NCI-H510A (cell line): ENCODE results near the gene CPA5.
"Not testable (repeated sequence)": the region's sequence is repeated elsewhere in the genome, so short reads cannot be mapped to it uniquely, and the experiment has no call there.

Source experiments
- DNase-seq: peaks from one replicate; lab custom pipeline; 2025; lab: John Stamatoyannopoulos, UW

Gene CPA5

DNA sequence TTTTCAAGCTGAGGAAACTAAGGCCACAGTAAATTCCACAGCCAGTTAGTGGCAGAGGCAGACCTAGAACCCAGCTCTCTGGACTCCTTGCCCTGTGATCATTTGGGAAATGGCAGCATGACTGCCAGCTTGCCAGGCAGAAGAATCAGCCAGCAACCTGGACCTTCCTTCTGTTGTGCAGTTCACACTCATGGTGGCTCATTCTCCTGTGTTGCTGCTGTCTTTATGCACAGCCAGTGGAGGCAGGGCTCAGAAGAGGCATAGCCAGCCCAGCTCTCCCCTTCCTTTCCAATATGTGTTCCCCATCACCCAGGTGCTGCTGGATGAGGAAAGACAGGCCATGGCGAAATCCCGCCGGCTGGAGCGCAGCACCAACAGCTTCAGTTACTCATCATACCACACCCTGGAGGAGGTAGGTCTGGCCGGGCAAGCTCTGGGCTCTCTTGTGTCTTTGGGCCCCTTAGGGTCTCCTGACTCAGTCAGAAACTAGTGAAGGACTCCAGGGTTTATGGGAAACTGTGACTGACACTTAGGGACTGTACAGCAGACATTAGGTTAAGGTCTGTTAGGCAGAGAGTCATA lies 14.8 kb downstream of the CPA5 start:
- no peak for DNase-seq

DNA sequence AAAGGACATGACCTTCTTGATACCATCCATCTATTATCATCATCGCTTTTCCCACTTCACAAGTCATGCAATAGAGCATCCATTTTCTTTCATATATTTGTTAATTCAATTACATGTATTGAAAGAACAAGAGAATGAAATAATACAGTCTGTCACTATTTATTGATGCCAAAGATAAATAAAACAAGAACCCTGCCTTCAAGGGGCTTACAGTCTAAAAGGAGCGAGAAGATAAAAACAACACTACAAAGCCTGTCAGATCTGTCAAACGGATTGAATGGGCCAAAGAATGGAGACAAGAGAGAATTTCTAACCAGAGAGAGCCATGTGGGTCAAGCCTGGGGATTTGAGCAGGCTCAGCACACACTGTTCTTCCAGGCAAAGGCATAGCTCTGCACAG lies 15.9 kb downstream of the CPA5 start:
- no peak for DNase-seq

DNA sequence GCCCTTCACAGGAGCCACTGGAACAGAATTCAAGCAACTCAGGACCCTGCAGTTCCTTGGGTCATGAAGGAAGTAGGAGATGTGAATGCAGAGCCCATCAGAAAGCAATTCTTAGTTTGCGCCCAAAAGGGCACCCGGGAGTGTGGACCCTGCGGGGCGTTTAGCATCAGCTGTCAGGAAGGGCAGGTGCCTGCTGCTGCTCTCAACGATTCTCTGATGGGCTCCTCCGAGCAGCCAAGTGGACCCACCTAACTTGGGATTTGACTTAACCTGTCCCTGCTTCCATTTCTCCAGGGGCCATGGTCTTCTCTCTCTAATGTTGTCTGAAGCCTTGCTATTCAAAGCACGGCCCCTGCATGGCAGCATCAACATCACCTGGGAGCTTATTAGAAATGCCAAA lies 17.1 kb downstream of the CPA5 start:
- DNase-seq: no peak

DNA sequence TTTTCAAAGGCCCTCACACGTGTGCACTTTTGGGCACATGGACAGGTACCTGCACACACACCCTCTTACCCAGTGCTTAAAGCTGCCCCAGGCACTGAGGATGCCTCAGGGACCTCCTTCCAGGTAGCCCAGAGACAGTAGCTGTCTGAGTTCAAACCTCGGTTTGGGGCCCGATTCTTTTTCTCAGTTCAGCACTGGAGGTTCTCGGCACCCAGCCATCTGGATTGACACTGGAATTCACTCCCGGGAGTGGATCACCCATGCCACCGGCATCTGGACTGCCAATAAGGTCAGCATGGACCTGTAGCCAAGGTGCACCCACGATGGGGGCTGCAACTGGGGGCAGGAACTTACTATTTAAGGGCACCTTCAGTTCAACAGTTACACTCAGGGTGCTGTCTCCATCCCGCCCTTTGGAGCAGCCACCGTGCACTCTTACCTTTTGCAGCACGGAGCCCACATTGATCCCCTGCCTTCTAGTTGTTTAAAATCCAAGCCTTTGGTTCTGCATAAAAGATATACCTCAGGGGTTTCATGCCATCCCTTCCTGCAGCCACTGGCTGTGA lies 17.7 kb downstream of the CPA5 start:
- no peak for DNase-seq

DNA sequence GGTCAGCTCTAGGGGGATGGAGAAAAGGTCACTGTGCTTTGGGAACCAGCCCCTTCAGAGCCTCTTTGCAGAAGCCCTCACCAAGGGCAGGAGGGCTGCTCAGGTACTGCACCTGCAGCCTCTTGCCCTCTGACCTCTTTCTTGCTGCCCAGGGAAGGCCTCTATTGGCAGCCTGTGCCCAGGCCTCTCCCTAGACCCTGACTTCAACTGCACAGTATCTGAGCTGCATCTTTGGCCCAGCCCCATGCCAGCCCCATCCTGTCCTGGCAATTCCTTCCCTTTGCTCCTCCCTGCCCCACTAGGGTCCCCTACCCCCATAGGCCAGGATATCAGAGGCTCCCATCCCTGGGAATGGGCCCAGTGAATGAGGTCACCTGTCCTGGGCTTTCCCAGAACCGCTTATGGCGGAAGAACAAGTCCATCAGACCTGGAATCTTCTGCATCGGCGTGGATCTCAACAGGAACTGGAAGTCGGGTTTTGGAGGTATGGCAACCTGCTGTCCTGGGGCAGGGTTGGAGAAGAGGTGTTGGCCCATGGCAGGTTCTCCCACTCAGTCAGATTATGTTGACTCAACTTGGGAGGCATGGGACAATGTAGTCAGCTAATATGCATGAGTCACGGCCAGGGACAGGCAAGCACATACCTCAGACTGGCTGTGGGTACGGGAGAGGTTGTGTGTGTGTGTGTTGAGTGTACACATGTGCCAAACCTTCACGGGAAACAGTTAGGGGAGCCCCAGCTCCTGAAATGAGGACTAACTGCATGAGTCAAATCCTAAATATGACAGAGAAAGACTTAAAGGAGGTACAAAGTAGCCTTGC lies 18.6 kb downstream of the CPA5 start:
- DNase-seq: no peak

DNA sequence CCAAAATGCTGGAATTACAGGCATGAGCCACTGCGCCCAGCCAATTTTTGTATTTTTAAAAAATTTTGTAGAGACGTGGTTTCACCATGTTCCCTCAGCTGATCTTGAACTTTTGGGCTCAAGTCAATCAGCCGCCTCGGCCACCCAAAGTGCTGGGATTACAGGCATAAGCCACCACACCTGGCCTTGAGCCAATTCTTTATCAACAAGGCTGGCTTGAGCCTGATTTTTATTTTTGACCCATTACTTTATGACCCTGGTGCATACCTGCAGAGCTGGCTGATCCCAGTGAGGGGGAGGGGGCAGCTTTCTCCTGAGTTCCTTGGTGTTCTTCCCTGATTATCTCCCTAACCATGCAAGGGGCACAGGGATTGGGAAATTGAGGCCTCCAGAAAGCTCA lies 19.8 kb downstream of the CPA5 start:
- DNase-seq: no peak

DNA sequence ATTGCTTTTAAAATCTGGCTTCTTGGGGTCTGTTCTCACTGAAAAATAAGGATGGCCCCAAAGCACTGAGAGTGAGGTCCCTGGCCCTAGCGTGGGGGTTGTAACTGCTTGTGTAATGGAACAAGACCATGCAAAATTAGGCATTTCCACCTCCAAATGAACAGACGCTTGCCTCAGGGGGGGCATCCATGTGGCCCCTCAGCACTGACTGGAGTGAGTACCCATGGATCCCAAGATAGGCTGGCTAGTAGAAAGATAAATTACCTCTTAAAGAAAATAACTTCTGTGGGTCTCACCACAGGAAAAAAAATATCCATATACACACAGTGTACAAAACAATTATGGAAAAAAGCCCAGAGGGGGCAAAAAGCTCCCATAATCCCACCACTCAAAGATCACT lies 20.5 kb downstream of the CPA5 start:
- no peak for DNase-seq

DNA sequence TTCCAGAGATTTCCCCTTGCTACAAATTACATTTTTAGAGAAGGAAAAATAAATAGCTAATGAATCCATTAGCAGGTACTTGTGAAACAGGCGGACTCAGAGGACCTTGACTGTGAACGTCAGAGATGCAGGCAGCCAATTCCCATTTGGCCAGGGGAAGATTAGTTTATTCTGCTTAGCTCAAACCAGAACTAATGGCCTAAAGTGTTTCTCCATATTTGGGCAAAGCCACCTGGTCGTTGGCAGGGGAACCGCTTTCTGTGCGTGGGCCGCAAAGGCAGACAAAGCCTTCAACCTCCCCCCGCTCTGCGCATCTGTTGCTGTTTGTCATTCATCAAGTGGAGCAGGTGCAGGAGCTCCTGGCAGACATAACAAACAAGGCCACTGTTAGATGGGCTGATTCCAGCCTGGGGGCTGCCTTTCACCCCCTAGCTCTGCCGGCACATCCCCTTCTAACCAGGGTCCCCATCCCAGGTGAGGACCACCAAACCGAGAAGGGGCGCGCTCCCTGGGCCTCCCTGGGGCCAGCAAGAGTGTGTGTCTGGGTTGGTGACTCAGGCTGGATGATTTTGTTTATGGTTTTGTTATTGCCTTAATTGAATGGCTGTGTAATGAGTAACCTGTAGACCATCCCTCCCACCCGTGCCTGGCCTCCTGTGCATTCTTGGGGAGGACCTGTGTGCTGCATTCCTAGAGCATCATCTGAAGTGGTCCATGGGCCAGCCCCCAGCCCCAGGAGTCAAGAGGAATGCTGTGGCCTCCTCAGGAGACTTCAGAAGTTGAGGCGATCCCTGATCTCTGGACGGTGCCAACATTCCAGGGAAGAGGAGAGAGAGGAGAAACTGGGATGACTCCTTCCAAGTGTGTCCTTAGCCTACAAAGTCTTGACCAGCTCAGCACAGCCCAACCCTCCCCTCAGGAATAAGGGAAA lies 21.2 kb downstream of the CPA5 start:
- DNase-seq: peak; percentile 86

DNA sequence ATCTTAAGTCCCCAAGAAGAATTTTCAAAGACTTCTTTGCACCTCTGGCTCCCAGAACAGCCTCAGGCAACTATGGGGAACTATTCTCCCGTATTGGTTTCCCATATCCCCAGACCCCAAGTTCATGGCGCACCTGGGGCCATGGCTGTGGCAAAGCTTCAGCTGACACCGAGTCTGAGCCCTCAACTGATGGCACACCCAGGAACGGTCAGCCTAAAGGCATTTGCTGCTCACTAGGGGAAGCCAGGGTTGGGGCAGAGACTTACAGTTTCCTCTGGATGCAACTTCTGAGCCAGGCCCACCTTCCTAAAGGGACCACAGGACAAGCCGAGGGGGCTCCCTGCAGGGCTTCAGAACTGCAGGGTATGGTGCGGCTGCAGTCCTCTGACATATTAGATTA lies 21.9 kb downstream of the CPA5 start:
- DNase-seq: no peak

DNA sequence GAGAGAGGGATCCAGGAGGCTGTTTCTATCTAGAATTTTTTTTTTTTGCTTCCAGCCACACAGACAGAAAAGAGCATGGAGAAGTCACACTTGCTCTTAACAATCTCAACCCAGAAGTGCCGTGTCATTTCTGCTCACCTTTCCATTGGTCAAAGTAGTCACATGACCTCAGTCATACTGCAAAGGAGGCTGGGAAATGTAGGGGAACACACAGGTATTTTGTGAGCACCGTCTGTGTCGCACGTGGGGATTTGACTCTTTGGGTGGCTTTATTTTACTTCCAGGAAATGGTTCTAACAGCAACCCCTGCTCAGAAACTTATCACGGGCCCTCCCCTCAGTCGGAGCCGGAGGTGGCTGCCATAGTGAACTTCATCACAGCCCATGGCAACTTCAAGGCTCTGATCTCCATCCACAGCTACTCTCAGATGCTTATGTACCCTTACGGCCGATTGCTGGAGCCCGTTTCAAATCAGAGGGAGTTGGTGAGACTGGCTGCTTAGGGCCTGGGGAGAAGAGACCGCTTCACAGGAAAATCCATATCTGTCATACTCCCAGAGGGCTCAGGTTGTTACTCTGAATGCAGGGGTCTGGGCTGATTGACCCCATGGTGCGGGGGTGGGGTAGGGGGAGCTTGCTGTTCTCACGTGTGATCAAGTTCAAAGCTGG lies 22.6 kb downstream of the CPA5 start:
- DNase-seq: no peak

DNA sequence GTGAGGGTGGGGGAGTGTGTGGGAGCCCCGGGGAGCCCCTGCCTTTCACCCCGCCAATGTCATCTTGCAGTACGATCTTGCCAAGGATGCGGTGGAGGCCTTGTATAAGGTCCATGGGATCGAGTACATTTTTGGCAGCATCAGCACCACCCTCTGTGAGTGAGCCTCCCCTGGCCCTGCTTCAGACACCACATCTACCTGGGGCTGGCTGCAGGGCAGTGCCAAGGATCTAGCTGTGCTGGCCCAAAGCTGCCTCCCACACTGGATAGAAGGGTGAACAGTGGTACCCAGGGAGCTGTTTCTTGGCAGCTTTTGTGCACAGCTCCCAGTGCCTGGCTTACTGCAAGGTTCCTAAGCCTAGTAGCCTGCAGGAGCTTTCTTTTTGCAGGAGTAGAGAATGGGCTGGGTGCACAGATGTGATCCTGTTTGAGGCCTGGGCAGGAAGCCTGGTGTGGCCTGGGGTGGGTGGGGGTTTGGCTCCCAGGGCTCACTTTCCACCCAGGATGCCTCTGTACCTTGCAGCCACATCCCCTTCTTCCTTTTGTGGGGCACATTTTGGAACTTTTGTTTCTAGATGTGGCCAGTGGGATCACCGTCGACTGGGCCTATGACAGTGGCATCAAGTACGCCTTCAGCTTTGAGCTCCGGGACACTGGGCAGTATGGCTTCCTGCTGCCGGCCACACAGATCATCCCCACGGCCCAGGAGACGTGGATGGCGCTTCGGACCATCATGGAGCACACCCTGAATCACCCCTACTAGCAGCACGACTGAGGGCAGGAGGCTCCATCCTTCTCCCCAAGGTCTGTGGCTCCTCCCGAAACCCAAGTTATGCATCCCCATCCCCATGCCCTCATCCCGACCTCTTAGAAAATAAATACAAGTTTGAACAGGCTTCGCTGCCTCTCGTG lies 23.5 kb downstream of the CPA5 start:
- DNase-seq: no peak

DNA sequence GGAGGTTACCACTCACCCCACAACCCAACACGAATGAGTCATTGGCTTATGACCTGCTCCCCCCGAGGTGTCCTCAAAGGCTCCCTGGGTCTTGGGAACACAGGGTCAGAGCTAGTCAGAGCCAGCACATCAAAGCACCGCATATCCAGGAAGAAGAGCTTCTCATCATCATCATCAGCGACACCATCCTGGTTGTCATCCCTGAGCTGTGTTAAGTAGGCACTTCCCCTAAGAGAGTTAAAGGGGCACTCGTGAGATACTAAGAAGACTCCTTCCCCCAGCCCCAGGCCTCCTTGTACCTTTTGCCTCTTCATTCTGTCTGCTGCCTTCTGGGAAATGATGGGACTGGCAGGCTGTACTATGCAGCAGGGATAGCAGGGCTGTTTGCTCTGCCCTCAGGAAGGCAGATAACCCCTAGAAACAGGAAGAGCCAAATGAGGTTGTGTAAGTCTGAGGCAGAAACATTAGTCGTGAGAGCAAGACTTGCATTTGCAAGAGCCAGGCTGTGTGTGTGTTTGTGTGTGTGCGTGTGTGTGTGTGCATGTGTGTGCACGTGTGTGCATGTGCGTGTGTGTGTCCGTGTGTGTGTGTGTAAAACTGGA lies 24.6 kb downstream of the CPA5 start:
- no peak for DNase-seq

DNA sequence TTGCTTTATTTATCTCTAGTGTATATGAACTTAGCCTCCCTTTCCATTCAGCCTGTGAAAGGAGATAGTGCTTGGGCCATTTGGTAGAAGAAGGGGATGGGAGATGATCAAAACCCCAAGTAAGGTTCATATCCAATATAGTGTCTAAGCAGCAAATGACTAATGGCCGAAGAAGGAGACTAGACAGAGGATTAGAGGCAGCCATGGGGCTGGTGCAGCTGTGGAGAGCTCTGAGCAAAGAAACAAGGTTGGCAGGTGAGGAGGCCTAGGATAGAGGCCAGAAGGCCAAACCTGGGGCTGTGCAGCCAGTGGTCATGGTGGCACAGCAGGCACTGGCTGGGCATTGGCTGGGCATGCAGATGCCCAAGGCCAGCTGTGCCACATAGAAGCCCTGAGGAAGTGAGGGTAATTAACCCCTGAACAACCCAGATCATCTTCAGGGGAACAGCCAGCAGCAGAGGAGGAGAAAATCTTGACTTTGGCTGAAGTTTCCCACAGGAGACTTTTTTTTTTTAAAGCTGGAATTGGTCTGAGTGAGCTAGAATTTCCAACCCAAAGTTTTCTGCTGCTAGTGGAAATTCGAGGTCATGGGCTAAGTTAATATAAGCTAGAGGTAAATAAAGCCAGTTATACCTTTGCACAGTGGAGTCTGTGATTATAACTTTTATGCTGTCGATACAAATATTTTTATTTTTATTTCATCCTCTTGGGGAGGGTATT lies 25.4 kb downstream of the CPA5 start:
- DNase-seq: no peak

DNA sequence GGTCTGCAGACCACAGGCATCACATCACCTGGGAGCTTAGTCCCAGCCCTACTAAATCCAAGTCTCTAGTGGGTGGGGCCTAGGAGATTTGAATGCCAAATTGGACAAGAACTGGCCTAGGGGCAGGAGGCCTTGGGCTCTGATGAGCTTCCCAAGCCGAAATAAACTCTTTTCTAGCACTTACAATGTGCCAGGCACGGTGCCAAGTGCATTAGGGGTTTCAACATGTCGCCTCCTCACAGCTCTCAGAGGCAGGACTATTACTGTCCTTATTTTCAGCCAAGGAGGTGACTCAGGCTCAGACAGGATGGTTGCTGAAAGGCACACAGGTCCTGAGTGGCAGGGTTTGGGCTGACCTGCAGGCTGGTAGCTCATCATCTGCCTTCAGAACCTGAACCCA lies 26.4 kb downstream of the CPA5 start:
- no peak for DNase-seq

DNA sequence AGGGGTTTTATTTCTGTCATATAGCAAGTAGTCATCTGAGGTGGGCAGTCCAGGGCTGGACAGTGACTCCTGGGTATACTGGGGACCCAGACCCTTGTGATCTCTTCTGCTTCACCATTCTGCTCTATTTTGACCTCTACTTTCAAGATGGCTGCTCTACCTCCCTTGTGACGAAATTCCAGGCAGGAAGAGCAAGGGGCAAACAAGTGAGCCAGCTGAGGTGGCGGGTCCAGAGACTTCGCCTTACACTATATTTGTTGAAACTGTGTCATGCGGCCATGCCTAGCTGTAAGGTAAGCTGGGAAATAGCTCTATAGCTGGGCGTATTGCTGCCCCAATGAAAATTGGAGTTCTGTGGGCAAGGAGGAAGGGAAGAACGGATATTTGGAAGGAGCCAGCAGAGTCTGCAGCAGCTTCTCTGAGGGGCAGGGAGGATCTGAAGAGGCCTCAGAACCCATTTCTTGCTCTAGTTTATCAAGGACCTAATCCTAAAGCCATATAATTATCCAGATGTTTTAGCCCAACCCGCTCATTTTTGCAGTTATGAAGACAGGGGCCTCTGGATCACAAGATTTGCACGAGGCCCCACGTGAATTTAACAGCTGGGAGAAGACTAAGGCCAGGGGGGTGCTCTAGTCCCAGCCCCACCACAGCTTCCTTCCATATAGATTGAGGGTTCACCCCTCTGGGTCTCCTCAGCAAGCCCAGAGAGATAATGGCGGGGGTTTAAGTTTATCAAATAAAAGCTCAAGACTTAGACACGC lies 28.0 kb downstream of the CPA5 start:
- DNase-seq: no peak

DNA sequence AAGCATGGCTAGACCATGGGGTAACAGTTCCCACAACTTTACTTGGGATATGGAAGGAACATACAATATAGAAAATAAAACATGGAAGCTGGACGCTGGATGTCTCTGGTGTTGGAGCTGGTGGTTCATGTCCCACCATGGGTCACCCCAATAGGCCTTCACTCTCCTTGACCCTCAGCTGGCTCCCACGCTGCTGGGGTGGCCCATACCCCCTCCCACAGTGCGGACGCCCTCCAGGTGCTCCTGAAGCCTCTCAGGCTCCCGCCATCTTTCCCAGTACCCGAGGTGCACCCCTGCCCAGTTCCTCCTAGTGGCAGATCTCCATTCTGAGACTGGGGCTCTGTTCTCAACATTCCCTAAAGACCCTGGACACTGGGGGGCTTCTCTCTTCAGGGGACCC lies 29.9 kb downstream of the CPA5 start:
- DNase-seq: no peak

DNA sequence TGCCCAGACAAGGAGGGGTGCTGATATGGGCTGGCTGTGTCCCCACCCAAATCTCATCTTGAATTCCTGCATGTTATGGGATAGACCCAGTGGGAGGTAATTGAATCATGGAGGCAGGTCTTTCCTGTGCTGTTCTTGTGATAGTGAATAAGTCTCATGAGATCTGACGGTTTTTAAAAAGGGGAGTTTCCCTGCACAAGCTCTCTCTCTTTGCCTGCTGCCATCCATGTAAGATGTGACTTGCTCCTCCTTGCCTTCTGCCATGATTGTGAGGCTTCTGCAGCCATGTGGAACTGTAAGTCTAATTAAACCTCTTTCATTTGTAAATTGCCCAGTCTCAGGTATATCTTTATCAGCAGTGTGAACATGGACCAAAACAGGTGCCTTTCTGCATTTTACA lies 31.8 kb downstream of the CPA5 start:
- DNase-seq: not testable (repeated sequence)

DNA sequence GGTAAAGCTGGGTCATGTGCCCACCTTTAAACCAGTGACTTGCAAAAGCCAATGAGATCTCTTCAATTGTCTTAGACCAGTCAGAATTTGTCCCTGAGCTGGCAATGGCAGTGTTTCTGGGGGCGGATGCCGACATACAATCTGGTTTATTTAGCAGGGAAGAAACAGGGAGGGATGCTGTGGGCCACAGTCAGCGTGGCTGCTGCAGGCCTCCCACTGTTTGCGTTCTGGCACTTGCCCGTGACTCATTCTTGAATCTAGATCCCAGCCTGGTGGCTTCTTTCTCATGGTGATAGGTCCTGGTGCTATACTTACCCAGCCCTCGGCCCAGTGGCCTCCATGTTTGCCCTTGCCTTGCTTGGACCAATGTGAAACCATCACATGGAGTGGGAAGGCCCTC lies 32.6 kb downstream of the CPA5 start:
- DNase-seq: no peak

DNA sequence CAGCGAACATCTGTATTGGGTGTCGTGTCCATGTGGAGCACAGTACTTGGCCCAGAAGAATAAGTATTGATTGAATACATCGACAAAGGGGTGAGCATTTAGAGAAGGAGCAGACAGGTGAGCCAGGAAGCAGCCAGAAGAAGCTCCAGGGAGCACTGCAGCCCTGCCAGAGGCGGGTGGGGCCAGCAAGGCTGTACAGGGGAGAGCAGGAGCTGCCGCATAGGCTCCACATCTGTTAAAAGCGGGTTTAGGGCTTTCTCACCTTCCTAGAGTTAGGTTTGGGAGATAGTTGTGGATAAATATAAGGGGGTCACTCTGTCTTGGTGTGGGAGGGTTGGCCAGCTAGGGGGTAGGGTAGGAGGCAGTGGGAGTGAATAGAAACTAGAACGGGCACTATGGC lies 34.4 kb downstream of the CPA5 start:
- DNase-seq: no peak
